IMR-90 (cell line): ENCODE results near the gene EFNA5. TPM values are rescaled to one million over a fixed set of nuclear protein-coding genes. Genes with fewer than 3 reads are reported as not detected.

Experiments used
- ATAC-seq: fragments of 200-7000 bp; cut with Tn5 transposase; 2 replicates; pipeline ENCODE4 v1.9.1; 2020; ENCODE audit warnings: low read depth, mild to moderate bottlenecking, moderate library complexity
- BruUV-seq: library from RNA; stranded (reverse); fragments of 400-500 nt; replicated peaks from 2 replicates; lab custom pipeline; 2021; lab: Mats Ljungman, UMichigan
- CTCF ChIA-PET: fragments of 300-600 bp; formaldehyde crosslinking; extraction: SDS; loops from one replicate; lab custom pipeline; 2021; ENCODE audit warnings: antibody characterized with exemption; lab: Yijun Ruan, JAX
- POLR2A ChIA-PET: fragments of 300-600 bp; sonication (Branson Sonifier 250); formaldehyde crosslinking; loops from one replicate; lab custom pipeline; 2022; ENCODE audit warnings: antibody characterized with exemption; ENCODE audit not compliant: unreplicated experiment; lab: Charles Lee
- DNase-seq: peaks from one replicate; pipeline ENCODE4 v3.0.0; 2013
- H2AFZ ChIP-seq: replicated peaks from 2 replicates; pipeline ENCODE3; 2013; ENCODE audit warnings: low read length, mild to moderate bottlenecking; ENCODE audit not compliant: poor library complexity
- H2AK5ac ChIP-seq: 2 replicates; pipeline ENCODE4 v1.6.1; 2013; ENCODE audit warnings: low read depth, low read length, inconsistent platforms
- H2AK9ac ChIP-seq: replicated peaks from 2 replicates; pipeline ENCODE3; 2013; ENCODE audit warnings: mild to moderate bottlenecking, low read depth, low read length, moderate library complexity; ENCODE audit not compliant: poor library complexity
- H2BK120ac ChIP-seq: 2 replicates; pipeline ENCODE4 v1.6.1; 2013; ENCODE audit warnings: low read depth, low read length, inconsistent platforms
- H2BK15ac ChIP-seq: 3 replicates; pipeline ENCODE4 v1.6.1; 2013; ENCODE audit warnings: low read depth, low read length, inconsistent platforms
- H2BK20ac ChIP-seq: 2 replicates; pipeline ENCODE4 v1.6.1; 2013; ENCODE audit warnings: low read depth, mild to moderate bottlenecking, inconsistent platforms, low read length, moderate library complexity
- H2BK5ac ChIP-seq: 2 replicates; pipeline ENCODE4 v1.6.1; 2013; ENCODE audit warnings: mild to moderate bottlenecking, low read depth, low read length, inconsistent platforms; ENCODE audit not compliant: poor library complexity, severe bottlenecking
- H3K14ac ChIP-seq: replicated peaks from 2 replicates; pipeline ENCODE4 v1.6.1; 2013; ENCODE audit warnings: low read depth, low read length, inconsistent platforms
- H3K18ac ChIP-seq: 2 replicates; pipeline ENCODE4 v1.6.1; 2013; ENCODE audit warnings: low read depth, low read length, control low read depth
- H3K23ac ChIP-seq: 2 replicates; pipeline ENCODE4 v1.6.1; 2013; ENCODE audit warnings: low read depth, low read length, inconsistent platforms
- H3K27ac ChIP-seq: 2 replicates; pipeline ENCODE4 v1.5.1; 2013; ENCODE audit warnings: mild to moderate bottlenecking, control low read depth, low read length; ENCODE audit not compliant: insufficient read depth
- H3K27me3 ChIP-seq: 2 replicates; pipeline ENCODE4 v1.6.1; 2013; ENCODE audit warnings: low read length; ENCODE audit not compliant: control insufficient read depth, insufficient read depth
- H3K36me3 ChIP-seq: 2 replicates; pipeline ENCODE4 v1.6.1; 2013; ENCODE audit warnings: low read length, mixed read lengths; ENCODE audit not compliant: control insufficient read depth, insufficient read depth
- H3K4ac ChIP-seq: 2 replicates; pipeline ENCODE4 v1.6.1; 2013; ENCODE audit warnings: low read depth, low read length, inconsistent platforms
- H3K4me1 ChIP-seq: 2 replicates; pipeline ENCODE4 v1.6.1; 2013; ENCODE audit warnings: low read length, mixed read lengths; ENCODE audit not compliant: control insufficient read depth, insufficient read depth
- H3K4me2 ChIP-seq: 2 replicates; pipeline ENCODE4 v1.6.1; 2013; ENCODE audit warnings: low read depth, mild to moderate bottlenecking, control low read depth, low read length, moderate library complexity
- H3K4me3 ChIP-seq: 2 replicates; pipeline ENCODE4 v1.5.1; 2013; ENCODE audit warnings: low read depth, mild to moderate bottlenecking, control low read depth, low read length, moderate library complexity; ENCODE audit not compliant: insufficient read depth
- H3K56ac ChIP-seq: 2 replicates; pipeline ENCODE4 v1.6.1; 2013; ENCODE audit warnings: low read length, inconsistent platforms; ENCODE audit not compliant: insufficient read depth; ENCODE audit errors: extremely low read depth
- H3K79me1 ChIP-seq, 2 experiments: 2 replicates each; pipeline ENCODE4 v1.6.1; 2013; ENCODE audit warnings: low read length in 2 of 2, inconsistent platforms in 1 of 2, low read depth in 1 of 2
- H3K9ac ChIP-seq: 2 replicates; pipeline ENCODE4 v1.6.1; 2013; ENCODE audit warnings: low read depth, low read length, control low read depth
- H3K9me1 ChIP-seq: 2 replicates; pipeline ENCODE4 v1.6.1; 2013; ENCODE audit warnings: low read length, inconsistent platforms; ENCODE audit not compliant: insufficient read depth
- H3K9me3 ChIP-seq: 2 replicates; pipeline ENCODE4 v1.6.1; 2013; ENCODE audit warnings: low read length; ENCODE audit not compliant: control insufficient read depth, insufficient read depth
- H4K20me1 ChIP-seq: 2 replicates; pipeline ENCODE4 v1.6.1; 2013; ENCODE audit warnings: low read length, inconsistent platforms; ENCODE audit not compliant: insufficient read depth
- H4K5ac ChIP-seq: 2 replicates; pipeline ENCODE4 v1.6.1; 2013; ENCODE audit warnings: mild to moderate bottlenecking, low read depth, low read length, control low read depth
- H4K8ac ChIP-seq, 2 experiments: 2 replicates each; pipeline ENCODE4 v1.6.1; 2013; ENCODE audit warnings: low read depth in 2 of 2, low read length in 2 of 2, control low read depth in 1 of 2, inconsistent platforms in 1 of 2
- H4K91ac ChIP-seq: 2 replicates; pipeline ENCODE4 v1.6.1; 2013; ENCODE audit warnings: low read depth, low read length, inconsistent platforms; ENCODE audit not compliant: insufficient read depth
- CEBPB ChIP-seq: IDR thresholded peaks from 2 replicates; pipeline ENCODE4 v1.6.1; 2012; ENCODE audit warnings: low read depth, low read length, improper control_type of control experiment
- CTCF ChIP-seq: conservative IDR thresholded peaks from 2 replicates; pipeline ENCODE4 v1.5.1; 2012; ENCODE audit warnings: mild to moderate bottlenecking, low read depth, low read length, improper control_type of control experiment
- MAFK ChIP-seq: IDR thresholded peaks from 2 replicates; pipeline ENCODE4 v1.6.1; 2012; ENCODE audit warnings: low read depth, low read length, improper control_type of control experiment
- MXI1 ChIP-seq: IDR thresholded peaks from 2 replicates; pipeline ENCODE4 v1.6.1; 2012; ENCODE audit warnings: low read depth, mild to moderate bottlenecking, low read length, moderate library complexity, borderline replicate concordance
- NFE2L2 ChIP-seq: fragments of 150-350 bp; IDR thresholded peaks from 2 replicates; pipeline ENCODE4 v1.6.1; 2016; ENCODE audit warnings: low read depth, mild to moderate bottlenecking, low read length
- RAD21 ChIP-seq: IDR thresholded peaks from 2 replicates; pipeline ENCODE4 v1.6.1; 2012; ENCODE audit warnings: low read length, improper control_type of control experiment
- RCOR1 ChIP-seq: IDR thresholded peaks from 2 replicates; pipeline ENCODE4 v1.6.1; 2012; ENCODE audit warnings: mild to moderate bottlenecking, low read length, improper control_type of control experiment; ENCODE audit not compliant: insufficient replicate concordance
- SMC3 ChIP-seq: fragments of 150-350 bp; IDR thresholded peaks from 2 replicates; pipeline ENCODE4 v1.6.1; 2016; ENCODE audit warnings: low read depth, mild to moderate bottlenecking, antibody characterized with exemption, low read length, moderate library complexity
- USF2 ChIP-seq: fragments of 150-350 bp; IDR thresholded peaks from 2 replicates; pipeline ENCODE4 v1.6.1; 2017; ENCODE audit warnings: mild to moderate bottlenecking, antibody characterized with exemption, low read length, low read depth
- WGBS, 2 experiments: methylation state at CpG; one replicate each; pipeline versions ENCODE4 v1.1.5 to v1.1.7; 2013; ENCODE audit warnings: missing lambda C conversion rate in 2 of 2; ENCODE audit not compliant: insufficient read length in 1 of 2; ENCODE audit errors: extremely low coverage in 2 of 2; 5-methylcytosine and 5-hydroxymethylcytosine counted together
- dilution Hi-C: fragments of 300-500 bp; cut with HindIII; formaldehyde crosslinking; loops from one replicate; pipeline ENCODE4 v1.14.3; 2018; ENCODE audit warnings: low sequenced_read_pairs; ENCODE audit not compliant: unreplicated experiment
- in situ Hi-C: fragments of 300-500 bp; cut with MboI; formaldehyde crosslinking; loops from 3 replicates; pipeline ENCODE4 v1.14.3; 2019; ENCODE audit warnings: low sequenced_read_pairs, inconsistent platforms, mixed read lengths
- intact Hi-C: fragments of 100-400 bp; cut with micrococcal nuclease; formaldehyde crosslinking; loops from 2 replicates; pipeline ENCODE4 v1.10.0; 2022
- polyA plus RNA-seq, 3 experiments: library from polyadenylated mRNA; depleted of rRNA; stranded (reverse); fragments of >200 nt; gene quantifications; 2 replicates each; pipeline ENCODE4 v1.2.3, GENCODE V29; 2012; ENCODE audit warnings: low replicate concordance in 1 of 3
- total RNA-seq: library from RNA; depleted of rRNA; stranded (reverse); fragments of >200 nt; gene quantifications from 2 replicates; pipeline ENCODE4 v1.2.3, GENCODE V29; 2012

EFNA5 gene
- total and polyA plus RNA-seq, 2 of the 4 experiments (the other 2 are of a cell fraction) = 1.5 to 1.6 TPM

GRCh38 chr5:107554776-107555424 is 115.8 kb downstream of the EFNA5 start:
- peaks cover 15% of the 10 kb centered on the region for H3K9me1 ChIP-seq
- BruUV-seq = no TSS peak
- peak overlapping the region; percentile 89 for H2BK120ac ChIP-seq
- peak overlapping the region; percentile 25 for H2AFZ ChIP-seq
- ChIA-PET POLR2A (no interaction called here), CTCF (interaction anchor here (0.8 kb wide), 1 partner anchor 9 kb away, joined by 3 read pairs; no protein-coding TSS in a partner anchor)
- no CpG with 5 or more reads among the region's 7 CpGs for WGBS, 2 experiments
- peak overlapping the region; percentile 84; the same call in 1 of the 2 replicates for H4K5ac ChIP-seq
- peaks cover 0 to 4% of the 10 kb centered on the region in 2 experiments; a peak in 1 of 4 replicates for H3K79me1 ChIP-seq
- H3K4me2 ChIP-seq = peak overlapping the region; percentile 70; the same call in 1 of the 2 replicates
- H3K36me3 ChIP-seq = no peaks in the 10 kb centered on the region
- peak overlapping the region; percentile 77; the same call in 1 of the 2 replicates for H3K18ac ChIP-seq
- dilution Hi-C loops (no loop called here), intact Hi-C loops (no loop called here), in situ Hi-C loops (no loop called here)
- H3K56ac ChIP-seq = peak overlapping the region; percentile 42; the same call in 1 of the 2 replicates
- ATAC-seq (no peak; the same call in 1 of the 2 replicates), DNase-seq (no peak)
- H3K4me3 ChIP-seq = no peak overlapping the region
- no peaks in the 10 kb centered on the region for H3K9me3 ChIP-seq
- H3K4me1 ChIP-seq = peaks cover 10% of the 10 kb centered on the region
- peak overlapping the region; percentile 37; the same call in 1 of the 2 replicates for H2AK5ac ChIP-seq
- peak overlapping the region; percentile 94 for H2BK20ac ChIP-seq
- peak overlapping the region; percentile 84 for H3K4ac ChIP-seq
- peak overlapping the region; percentile 69 for H4K91ac ChIP-seq
- H2AK9ac ChIP-seq = no peak overlapping the region
- peak overlapping the region; percentile 69 for H3K14ac ChIP-seq
- peak overlapping the region; percentile 79 for H2BK5ac ChIP-seq
- H4K8ac ChIP-seq = peak overlapping the region; percentile 16 to 74; a peak in 3 of 4 replicates
- H3K27me3 ChIP-seq = no peaks in the 10 kb centered on the region
- H4K20me1 ChIP-seq = no peaks in the 10 kb centered on the region
- TF ChIP-seq SMC3 = no peak
- TF ChIP-seq NFE2L2 = no peak
- no peak for TF ChIP-seq RAD21
- no peak for TF ChIP-seq CTCF
- no peak for TF ChIP-seq RCOR1
- no peak for TF ChIP-seq MXI1
- no peak for TF ChIP-seq MAFK
- no peak for TF ChIP-seq CEBPB
- no peak for TF ChIP-seq USF2
- no peak overlapping the region for H3K27ac ChIP-seq
- H3K9ac ChIP-seq = no peak overlapping the region
- peak overlapping the region; percentile 53 for H3K23ac ChIP-seq
- H2BK15ac ChIP-seq = peak overlapping the region; percentile 67; the same call in 2 of the 3 replicates
